T follicular helper cell (primary cell): Measurements from ENCODE around the gene CSNK1D.
"Not testable (repeated sequence)": the region's sequence is repeated elsewhere in the genome, so short reads cannot be mapped to it uniquely, and the experiment has no call there.

Experiments used
- DNase-seq: peaks from one replicate; pipeline ENCODE4 v3.0.0-alpha.2; 2020; ENCODE audit warnings: low read depth

The CSNK1D gene

DNA sequence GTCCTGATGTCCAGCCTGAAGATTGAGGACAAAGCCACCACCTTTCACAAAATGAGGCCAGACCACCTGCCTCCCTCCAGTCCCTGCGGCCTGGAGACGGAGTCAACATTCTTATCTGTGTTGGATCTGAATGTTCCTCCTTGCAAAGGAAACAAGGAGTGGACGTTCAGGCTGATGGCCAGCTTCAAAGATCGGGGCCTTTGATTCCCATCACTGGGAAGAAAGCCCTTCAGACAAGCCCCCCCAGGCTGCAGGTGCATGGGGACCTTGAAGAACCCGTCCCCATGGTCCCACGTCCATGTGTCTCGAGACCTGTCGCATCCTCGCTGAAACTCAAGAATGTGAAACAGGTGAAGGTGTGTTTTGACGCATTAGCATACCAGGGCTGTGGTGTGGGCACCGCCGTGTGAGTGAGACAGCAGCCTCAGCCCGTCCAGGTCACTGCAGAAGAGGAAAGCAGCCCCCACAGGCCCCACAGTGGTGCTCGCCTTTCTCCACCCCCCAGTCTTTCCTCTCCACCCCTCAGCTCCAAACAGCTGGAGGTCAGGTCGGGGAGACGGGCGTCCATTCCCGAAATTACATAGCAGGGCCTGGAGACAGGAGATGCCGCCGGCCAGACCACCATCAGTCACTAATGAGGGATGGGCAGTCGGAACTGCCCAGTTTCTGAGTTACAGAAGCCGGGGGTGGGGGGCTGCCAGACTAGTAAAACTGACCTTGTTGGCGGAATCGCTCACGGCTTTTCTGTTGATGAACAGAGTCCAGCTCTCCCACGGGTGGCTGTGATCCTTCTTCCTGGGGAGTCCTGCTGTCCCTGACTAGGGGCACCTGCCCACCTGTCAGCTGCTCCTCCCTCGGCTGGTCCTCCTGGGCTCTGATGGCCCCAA, 877 bp upstream of the CSNK1D start:
- no peak for DNase-seq

GRCh38 chr17:82272495-82273326, 789 bp downstream of the CSNK1D start:
- no peak for DNase-seq

DNA sequence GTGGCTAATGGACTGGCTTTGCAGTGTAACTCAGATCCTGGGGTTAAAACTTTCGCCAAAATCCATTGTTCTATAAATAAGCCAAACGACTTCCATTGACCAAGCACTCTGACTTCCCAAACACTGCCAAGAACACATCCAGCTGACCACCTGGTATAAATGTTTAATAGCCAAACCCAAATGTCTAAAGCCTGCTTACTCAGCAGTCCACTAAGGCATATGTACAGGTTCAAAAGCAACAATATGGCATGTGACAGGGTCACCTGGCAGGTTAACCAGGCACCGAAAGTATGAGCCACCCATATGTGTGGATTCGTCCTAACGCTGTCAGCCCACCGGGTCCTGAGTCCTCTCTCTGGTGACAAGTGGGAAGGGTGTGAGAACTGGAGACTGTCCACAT, 2.1 kb downstream of the CSNK1D start:
- no peak for DNase-seq

DNA sequence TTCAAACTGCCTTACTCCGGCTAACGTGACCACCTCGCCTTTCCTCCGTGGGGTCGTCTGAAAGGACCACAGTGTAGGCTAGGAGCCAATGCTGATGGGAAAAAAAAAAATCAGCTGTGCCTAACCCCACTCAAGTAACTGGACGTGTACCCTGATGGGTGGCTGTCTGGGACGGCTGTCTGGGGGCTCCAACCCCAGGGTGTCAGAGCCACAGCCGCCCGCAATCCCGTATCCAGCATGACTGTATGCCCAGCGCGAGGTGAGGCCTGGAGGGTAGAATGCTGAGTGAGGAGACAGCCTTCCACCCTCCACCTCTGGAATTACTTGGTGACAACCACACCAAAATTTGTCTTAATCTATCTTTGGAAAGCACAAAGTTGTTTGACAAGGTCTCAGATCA, 2.8 kb downstream of the CSNK1D start:
- DNase-seq: no peak

DNA sequence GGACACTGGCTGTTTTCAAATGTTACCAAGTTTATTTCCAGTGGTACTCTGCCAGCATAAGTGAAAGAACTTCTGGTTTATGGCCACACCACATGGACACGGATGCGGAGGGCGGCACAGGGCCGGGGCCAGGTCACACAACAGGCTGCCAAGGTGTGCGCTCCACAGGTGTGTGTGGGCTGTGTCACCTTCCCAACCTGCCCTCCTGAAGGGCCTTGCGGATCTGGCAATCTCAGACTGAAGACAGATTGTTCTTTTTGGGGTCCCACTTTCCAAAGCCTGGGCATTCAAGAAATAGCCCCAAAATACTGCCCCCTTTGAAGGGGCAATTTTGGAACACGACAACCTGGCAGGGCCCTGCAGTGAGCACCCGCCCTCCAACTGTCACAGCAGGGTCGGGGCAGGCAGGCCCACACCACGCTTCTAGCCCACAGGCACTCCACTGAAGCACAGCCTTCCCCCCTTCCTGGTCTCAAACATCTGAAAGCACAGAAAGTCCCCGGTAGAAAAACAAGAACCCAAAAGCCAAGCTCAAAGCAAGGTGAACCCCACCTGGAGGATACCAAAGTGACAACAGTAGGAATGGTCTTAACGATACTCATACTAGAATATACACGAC, 3.5 kb downstream of the CSNK1D start:
- DNase-seq: no peak

- DNase-seq: no peak
Observed at GRCh38 chr17:82269138-82269881, 4.2 kb downstream of the CSNK1D start.

- no peak for DNase-seq
Observed at GRCh38 chr17:82267575-82268379, 5.7 kb downstream of the CSNK1D start.

- no peak for DNase-seq
Observed at GRCh38 chr17:82266142-82266541, 7.4 kb downstream of the CSNK1D start.

GRCh38 chr17:82263641-82264040, 9.9 kb downstream of the CSNK1D start:
- DNase-seq: no peak

GRCh38 chr17:82262344-82262743, 11.2 kb downstream of the CSNK1D start:
- DNase-seq: no peak

GRCh38 chr17:82259972-82260961, 13.2 kb downstream of the CSNK1D start:
- not testable (repeated sequence) for DNase-seq

DNA sequence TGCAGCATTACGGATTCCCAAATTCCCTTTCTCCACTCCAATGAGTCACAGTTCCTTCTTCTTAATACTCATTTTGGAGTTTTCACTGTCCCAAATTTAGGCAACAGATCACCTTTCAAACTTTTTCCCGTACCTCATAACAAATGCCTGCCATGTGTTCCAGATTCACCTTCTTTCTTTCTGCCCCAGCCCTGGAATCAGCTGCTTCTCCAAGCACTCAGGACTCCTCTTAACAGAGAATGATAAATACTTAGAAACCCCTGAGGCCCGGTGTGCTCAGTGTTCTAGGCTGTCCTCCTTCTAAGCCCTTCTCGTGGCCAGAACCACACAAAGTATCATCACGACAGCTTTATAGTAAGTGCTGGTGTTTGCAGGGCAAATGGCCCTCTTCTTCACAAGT, 14.9 kb downstream of the CSNK1D start:
- DNase-seq: no peak

DNA sequence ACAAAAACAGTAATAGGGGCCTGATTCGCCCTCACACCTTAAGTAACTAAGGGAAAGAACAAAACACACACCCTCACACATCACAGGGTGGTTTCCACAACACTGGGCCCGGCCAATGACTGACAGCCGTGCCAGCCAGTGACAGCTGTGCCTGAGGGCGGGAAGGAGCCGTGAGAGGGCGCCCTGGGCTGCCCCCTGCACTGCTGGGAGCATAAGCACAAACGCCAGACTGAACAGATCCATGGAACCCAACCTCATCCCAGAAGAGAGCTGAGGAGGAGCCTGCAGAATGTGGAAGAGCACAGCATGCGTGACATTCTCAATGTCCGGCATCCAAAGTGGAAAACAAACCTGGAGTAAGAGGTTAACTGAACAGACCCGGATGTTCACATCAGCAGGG, 16.0 kb downstream of the CSNK1D start:
- peak; percentile 42 for DNase-seq

DNA sequence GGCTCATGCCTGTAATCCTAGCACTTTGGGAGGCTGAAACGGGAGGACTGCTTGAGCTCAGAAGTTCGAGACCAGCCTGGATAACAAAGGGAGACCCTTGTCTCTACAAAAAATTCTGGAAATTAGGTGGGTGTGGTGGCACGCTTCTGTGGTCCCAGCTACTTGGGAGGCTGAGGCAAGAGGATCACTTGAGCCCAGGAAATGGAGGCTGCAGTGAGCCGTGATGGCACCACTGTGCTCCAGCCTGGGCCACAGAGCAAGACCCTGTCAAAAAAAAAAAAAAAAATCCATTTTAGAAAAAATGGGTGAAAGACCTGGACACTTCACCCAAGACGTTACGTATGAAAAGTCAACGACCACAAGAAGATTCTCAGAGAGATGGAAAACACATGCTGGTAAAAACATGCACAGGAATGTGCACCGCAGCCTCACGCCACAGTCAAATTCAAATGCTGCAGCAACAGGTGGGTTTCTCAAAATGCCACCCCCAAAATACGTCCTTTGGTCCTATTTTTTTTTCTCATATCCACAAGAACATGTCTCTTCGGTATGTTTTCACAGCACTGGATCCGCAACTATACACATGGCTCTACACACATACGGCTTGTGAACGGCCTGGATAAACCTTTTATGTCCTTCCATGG, 17.1 kb downstream of the CSNK1D start:
- DNase-seq: no peak

DNA sequence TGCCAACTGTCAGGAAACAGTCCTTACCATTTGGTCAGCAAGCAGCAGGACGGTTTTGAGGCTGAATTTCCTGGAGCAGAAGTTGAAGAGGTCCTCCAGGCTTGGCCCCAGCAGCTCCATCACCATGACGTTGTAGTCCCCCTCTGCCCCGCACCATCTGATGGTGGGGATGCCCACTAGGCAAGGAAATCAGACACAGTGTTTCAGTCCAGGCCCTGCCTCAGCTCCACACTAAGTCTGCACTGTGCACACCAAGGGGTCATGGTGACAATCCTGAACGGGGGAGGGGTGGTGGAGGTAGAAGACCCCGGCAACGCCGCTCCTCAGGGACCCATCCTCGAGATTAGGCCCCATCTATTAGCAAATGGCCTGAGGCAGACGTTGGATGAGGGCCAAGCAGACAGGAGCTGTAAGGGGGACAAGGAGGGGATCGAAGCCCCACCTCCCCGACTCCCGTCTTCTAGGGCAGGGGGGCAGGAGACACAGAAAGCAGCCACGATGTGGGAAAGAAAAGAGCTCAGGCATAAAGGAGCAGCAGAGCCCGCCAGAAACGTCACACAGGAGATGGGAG, 18.0 kb downstream of the CSNK1D start:
- DNase-seq: no peak

DNA sequence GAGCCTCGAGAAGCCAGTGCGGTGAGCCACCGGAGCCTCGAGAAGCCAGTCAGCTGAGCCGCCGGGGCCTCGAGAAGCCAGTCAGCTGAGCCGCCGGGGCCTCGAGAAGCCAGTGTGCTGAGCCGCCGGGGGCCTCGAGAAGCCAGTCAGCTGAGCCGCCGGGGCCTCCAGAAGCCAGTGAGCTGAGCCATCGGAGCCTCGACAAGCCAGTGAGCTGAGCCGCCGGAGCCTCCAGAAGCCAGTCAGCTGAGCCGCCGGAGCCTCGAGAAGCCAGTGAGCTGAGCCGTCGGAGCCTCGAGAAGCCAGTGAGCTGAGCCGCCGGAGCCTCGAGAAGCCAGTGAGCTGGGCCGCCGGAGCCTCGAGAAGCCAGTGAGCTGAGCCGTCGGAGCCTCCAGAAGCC, 18.8 kb downstream of the CSNK1D start:
- DNase-seq: not testable (repeated sequence)

GRCh38 chr17:82254096-82254495, 19.4 kb downstream of the CSNK1D start:
- DNase-seq: not testable (repeated sequence)

DNA sequence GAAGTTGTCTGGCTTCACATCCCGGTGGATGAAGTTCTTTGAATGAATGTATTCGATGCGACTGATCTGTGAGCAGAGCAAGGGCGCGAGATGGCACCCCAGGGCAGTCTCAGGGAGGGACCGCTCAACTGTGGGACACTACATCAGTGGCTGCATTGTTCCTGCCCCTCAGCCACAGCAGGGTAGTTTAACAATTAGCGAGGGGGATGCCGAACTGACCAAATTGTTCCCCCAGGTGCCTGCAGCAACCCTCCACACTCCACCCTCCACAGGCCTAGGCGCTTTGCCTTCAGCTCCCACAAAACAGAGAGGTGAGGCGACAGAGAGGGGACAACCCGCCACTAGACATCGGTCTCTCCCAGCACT, 20.3 kb downstream of the CSNK1D start:
- no peak for DNase-seq
